Activated gamma-delta T cell (primary cell): Measurements from ENCODE around the gene EHMT1.

Source experiments
- DNase-seq: peaks from one replicate; lab custom pipeline; 2025; lab: John Stamatoyannopoulos, UW

The EHMT1 gene

GRCh38 chr9:137738703-137739102, 119.9 kb downstream of the EHMT1 start:
- DNase-seq: no peak

GRCh38 chr9:137739371-137740309, 120.8 kb downstream of the EHMT1 start:
- no peak for DNase-seq

- DNase-seq: no peak
Measured at GRCh38 chr9:137740312-137740711, 121.5 kb downstream of the EHMT1 start.

GRCh38 chr9:137741330-137741729, 122.5 kb downstream of the EHMT1 start:
- no peak for DNase-seq

DNA sequence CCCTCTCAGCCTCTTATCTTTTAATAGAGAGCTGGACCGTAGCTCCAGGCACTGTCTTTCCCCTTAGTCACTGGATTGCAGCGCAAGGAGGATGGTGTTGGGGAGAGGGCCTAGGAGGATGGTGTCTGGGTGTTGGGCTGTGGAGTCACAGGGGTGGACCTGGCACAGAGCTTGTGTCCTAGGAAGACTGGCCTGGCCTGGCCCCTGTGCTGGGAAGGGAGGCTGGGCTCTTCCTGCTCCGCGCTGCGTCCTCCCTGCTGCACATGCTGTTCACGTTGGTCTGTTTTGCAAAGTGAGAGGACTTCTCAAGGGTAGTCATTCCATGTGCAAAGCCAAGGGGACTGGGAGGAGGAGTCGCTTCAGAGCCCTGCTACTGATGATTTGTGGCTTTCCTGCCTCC, 123.9 kb downstream of the EHMT1 start:
- no peak for DNase-seq

GRCh38 chr9:137743695-137744094, 124.9 kb downstream of the EHMT1 start:
- no peak for DNase-seq

DNA sequence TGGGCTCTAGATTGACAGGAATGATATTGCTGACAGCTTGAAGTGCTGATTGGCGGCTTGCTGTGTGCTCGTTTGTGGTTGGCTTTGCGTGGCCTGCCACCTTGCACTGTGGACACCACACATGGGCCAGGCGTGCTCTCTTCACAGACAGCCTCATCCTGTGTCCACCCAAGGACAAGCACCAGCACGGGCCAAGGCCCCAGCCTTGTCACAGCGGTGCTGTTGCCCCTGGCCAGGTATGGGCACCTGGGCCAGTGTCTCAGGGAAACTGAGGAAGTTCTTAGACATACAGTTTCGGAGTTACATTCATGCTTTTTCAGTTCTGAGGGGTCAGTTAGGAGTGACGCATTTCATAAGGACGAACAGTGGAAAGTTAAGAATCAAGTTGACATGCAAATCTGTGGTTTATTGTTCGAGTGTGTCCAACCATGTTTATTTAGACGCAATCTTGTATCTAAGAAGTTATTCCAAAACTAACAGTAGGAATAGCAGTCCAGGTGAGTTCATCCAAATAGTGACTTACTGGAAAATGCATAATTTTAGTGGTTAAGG, 125.9 kb downstream of the EHMT1 start:
- DNase-seq: no peak

GRCh38 chr9:137745541-137745991, 126.8 kb downstream of the EHMT1 start:
- no peak for DNase-seq

DNA sequence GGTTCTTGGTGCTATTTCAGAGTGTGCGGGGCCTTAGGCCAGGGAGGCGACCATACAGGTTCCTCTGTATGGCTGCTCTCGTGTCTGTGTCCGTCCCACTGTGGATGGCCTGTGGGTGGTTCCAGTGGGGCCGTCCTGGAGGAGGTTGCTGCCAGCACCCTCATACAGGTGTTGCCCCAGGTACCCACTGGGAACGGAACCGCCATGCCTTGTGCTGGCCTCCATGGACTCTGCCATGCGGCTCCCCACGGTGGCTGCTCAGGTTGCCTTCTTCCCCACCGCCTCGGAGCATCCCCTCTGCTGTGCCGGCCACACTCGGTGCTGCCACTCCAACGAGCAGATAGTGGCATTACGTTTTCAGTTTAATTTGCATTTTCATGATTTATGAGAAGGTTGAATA, 129.5 kb downstream of the EHMT1 start:
- no peak for DNase-seq

DNA sequence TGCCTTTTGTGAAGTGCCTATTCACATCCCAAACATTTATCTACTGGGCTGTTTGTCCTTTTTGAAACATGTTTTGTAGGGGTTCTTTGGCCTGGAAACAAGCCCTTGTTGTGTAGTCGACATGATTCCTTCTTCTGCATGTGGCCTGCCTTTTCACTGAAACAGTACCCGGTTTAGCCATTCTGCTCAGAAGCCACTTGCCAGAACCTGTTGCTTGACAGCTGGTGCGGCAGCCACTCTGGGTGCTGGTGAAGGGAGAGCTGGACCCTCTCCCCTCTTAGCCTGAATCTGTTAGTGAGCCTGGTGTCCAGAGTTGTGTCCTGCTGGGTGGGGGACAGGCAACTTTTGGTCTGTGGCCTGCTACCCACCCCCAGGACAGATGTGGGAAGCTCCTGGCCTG, 129.9 kb downstream of the EHMT1 start:
- DNase-seq: no peak

DNA sequence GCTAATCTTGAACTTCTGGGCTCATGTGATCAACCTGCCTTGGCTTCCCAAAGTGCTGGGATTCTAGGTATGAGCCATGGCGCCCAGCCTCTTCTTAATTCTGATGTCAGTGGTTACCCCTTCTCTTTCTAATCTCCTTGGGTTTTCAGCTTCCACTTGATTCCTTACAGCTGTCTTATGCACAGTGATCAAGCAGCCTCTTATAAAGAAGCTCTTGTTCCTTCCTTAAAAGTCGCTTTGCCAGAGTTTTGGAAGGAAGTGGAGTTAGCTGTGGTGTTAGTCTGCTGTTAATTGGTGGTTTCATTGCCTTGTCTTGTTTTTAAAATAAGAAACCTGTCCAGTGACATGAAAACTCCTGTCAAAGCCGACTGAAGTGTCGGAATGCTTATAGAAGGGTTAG, 130.7 kb downstream of the EHMT1 start:
- DNase-seq: no peak

- no peak for DNase-seq
Measured at GRCh38 chr9:137750007-137750406, 131.2 kb downstream of the EHMT1 start.

DNA sequence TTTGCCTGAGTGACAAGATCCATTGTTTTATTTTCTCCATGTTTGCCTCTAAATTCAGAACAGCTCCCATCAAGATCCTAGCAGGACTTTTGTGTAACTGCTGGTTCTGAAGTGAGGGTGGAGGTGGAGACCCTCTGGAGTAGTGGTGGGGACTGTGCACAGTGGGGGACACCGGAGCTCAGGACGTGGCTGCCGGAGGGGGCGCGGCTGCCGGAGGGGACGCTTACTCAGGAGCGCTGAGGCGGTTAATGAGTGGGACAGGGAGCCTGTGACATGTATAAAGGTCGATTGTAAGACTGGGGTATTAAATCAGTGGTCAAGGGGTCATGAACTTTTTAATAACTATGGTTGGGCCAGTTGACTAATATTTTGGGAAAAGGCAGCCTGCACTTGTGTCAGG, 131.8 kb downstream of the EHMT1 start:
- no peak for DNase-seq

DNA sequence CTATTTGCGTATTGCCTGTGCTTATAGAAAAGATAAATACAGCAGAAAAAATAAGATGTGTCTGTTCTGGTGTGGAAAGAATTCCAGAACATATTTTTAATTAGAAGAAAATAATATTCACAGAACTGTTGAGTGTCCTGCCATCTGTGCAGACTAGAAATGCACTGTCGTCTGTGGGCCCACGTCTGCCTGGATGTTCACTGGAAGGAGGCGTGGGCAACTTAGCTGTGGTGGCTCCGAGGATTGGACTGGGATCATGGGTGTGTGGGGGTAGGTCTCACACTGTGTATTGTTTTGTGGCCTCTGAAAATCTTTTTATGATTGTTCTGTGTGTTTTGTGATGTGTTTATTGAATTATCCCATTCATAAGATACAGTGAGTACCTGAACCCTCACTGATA, 132.8 kb downstream of the EHMT1 start:
- DNase-seq: no peak

DNA sequence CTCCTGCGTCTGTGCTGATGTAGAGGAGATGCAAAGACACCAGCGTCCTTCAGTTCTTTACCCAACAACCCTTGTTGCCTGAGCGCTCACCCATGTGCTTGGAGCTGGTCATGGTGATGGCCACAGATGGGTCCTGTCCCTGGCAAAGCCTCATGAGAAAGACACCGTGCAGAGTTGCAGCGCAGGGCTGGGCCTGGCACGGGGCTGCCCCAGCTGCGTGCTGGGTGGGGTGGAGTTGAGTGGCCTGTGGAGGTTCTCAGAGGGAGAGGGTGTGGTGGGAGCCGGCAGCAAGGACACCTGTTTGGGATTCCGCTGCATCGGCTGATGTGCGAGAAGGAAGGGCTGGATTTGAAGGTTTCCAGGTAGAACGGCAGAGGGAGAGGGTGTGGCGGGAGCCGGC, 133.6 kb downstream of the EHMT1 start:
- DNase-seq: no peak

DNA sequence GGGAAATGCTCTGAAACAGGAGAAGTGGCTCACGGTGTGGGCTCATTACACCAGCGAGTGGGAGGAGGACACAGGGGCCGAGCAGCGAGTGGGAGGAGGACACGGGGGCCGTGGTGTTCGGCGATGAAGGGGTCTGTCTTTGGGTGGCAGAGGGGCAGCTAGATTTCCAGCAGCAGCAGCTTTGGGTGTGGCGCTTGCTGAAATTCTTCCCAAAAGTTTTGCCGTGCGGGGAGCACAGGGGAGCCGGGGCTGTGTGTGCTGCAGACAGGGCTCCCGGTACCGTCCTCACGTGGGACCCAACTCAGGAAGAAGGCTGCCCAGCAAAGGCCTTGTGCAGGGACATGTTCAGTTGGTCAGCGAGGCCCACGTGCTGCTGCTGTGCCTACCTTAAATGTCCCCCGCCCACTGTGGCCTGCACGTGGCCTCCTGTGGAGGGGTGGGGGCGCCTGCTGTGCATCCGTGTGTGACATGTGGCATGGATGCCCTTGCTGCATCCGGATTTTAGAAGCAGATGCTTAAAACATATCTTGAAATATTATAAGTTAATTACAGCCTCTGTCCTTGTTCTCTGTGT, 134.5 kb downstream of the EHMT1 start:
- no peak for DNase-seq

DNA sequence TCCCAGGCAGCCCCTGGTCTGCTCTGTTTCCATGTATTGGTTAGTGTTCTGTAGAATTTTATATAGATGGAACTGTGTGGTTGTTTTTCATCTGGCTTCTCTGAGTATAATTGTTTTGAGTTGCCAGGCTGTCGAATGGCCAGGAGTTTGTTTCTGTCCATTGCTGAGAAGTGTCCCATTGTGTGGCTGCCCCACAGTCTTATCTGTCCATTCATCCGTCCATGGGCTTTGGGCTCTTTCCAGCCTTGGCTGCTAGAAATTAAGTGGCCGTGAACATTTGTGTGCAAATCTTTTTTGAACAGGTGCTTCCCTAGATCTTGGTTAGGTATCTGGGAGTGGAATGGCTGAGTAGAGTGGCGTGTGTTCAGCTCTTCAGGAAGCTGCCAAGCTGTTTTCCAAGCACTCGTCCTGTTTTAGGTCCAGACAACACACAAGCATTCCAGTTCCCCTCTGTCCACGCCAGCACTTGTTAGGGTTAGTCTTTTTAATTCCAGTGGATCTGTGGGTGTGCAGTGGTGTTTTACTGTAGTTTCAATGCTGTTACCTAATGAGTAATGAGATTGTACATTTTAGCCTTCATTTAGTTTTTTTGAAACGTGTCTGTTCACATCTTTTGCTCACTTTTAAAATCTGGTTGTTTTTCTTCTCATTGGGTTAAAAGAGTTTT, 136.6 kb downstream of the EHMT1 start:
- no peak for DNase-seq

GRCh38 chr9:137756045-137756744, 137.4 kb downstream of the EHMT1 start:
- DNase-seq: no peak

- no peak for DNase-seq
Measured at GRCh38 chr9:137757139-137757538, 138.3 kb downstream of the EHMT1 start.

- no peak for DNase-seq
Measured at GRCh38 chr9:137757613-137758029, 138.8 kb downstream of the EHMT1 start.

- DNase-seq: no peak
Measured at GRCh38 chr9:137758067-137758466, 139.3 kb downstream of the EHMT1 start.

- DNase-seq: no peak
Measured at GRCh38 chr9:137759117-137759516, 140.3 kb downstream of the EHMT1 start.
